DMS114 treated with DMSO at 0.1 percent for 48 hours (cell line): Measurements from ENCODE around the gene IL9.

Experiments
- DNase-seq: peaks from one replicate; lab custom pipeline; 2025; ENCODE audit not compliant: unreplicated experiment; lab: John Stamatoyannopoulos, UW

Gene IL9

GRCh38 chr5:135891791-135892190 lies 3.9 kb downstream of the IL9 start:
- DNase-seq = no peak

DNA sequence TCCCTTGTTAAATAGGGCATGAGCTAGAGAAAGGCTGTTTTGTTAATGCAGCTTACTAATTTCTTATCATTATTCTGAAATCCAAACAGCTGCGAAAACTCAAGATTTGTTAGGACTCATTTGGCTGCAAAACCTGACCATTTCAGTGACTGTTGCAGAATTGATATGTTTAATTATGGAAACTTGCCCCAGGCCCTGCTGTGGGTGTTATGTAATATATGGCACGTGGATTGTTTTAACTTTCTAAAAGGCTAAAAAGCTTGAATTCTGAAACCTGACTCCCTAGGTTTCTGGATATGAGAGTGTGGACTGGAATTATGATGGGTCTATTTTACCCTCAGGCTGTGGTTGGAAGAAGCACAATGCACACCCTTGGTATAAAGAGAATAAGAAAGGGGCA lies 4.4 kb downstream of the IL9 start:
- DNase-seq = no peak

- no peak for DNase-seq
These were observed 4.8 kb downstream of the IL9 start for GRCh38 chr5:135890867-135891266.

DNA sequence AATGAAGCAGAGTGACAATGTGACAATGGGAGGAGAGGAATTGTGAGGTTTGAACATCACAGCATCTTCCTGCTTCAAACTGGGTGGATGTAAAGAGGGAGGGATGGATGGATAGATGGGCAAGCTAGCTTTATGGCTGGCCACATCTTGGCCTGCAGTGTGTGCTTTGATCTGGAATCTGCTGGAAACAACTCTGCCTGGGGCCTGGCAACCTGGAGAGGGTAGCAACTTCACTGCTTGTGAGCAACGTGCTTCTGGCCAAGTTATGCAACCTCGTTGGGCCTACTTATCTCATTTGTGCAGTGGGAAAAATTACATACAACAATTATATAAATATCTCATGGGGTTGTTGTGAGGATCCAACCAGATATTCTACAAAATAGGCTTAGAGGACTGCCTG lies 5.3 kb downstream of the IL9 start:
- DNase-seq = no peak

DNA sequence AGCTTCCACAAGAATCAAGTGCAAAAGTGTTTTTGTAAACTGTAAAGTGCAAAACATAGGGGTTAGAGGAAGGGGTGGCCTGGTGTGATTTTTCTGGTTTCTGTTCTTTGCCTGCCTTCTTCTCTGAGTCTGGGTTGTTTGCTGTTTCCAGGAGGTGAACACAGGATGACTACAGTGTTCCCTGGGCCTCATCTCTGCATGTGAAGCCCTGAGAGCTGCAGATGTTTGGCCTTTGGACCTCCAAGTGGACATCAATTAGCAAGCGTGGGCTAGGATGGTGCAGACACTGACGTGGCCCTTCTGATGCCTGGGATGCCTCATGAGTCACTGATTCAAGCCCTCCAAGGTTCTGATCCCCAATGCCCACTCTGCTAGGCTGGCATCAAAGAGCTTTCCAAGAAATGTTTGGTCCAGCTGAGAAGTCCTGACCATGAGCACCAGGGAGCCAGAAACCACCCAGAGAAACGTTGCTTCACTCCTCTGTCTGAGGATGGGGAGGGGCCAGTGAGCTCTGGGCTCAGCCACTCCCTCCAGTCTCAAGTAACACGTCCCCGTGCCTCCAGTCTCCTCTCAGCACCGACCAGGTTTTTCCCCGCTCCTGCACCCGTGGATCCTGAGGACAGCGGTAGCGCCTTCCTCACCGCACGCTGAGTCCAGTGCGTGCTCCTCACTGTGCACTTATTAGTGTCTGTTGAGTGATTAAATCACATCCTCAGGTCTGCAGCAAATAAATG lies 7.6 kb downstream of the IL9 start:
- DNase-seq = no peak

DNA sequence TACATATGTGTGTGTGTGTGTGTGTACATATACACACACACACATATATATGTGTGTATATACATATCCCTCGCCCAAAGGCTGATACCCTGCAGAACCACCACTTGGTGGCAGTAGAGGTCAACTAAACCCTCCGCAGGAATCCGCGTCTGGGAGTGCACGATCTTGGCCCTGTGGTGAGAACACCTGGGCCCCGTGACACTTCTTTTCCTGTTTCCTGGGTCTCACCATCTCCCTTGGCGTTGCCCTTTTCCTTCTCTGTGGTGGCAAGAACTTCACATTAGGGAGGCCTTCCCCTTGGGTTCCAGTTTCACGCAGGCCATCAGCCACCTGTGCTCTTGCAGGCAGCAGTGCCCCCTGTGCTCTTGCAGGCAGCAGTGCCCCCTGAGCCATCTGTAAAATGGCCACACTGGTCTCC lies 8.2 kb downstream of the IL9 start:
- peak; percentile 51 for DNase-seq

DNA sequence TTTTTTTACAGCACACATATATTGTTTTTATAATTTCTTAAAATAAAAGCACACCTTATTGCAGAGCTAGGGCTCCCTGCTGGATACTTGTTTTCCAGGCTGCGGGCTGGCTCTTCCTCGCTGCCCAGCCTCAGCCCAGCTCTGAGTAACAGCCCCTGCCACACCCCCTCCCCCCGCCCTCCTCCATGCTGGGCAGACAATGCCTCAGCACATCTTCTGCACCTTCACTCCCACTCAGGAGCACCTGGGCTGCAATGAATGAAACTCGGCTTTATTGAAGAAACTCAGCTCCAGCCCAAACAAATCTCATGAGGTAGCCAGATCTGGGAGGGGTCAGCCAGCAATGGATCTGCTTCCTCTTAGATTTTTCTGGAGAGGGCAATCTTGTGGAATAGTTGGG lies 9.5 kb downstream of the IL9 start:
- DNase-seq = no peak

GRCh38 chr5:135885031-135885430 lies 10.6 kb downstream of the IL9 start:
- no peak for DNase-seq

- no peak for DNase-seq
These were observed 12.2 kb downstream of the IL9 start for GRCh38 chr5:135883441-135883840.

- no peak for DNase-seq
These were observed 12.6 kb downstream of the IL9 start for GRCh38 chr5:135883026-135883425.

GRCh38 chr5:135881819-135882218 lies 13.8 kb downstream of the IL9 start:
- DNase-seq = no peak

DNA sequence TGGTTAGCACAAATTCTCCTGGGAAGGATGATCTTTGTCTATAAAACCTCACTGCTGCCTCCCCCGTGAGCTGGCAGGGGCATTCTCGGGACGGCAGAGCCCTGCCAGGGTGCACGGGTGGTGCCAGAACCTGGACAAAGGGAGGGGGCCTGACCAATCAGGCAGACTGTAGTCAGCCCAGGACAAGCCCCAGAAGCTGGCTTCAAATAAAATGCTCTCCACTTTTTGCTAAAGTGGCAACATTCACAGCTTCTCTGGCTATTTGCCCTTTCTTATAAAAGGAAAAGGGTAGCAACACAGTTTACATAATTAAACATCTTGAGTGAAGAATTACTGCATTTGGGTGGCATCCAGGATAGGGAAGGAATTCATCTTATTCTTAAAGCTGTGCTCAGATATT lies 14.4 kb downstream of the IL9 start:
- no peak for DNase-seq

DNA sequence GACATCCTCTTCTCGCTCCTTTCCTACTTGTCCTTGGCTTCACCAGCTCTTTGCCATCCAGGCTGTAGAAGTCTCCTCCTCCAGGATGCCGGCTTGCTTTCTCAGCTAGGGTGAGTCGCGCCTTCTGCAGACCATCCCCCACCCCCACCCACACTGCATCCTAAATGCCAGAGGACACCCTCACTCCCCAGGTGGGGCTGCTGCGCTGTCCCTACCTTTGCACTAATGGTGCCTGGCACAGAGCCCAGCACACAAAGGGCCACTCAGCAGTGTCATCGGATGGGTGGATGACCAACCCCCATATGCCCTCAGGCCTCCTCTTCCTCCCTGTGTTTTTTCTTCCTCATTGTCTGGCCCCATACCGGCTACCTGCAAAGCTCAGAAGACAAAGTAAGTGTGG lies 14.8 kb downstream of the IL9 start:
- no peak for DNase-seq

GRCh38 chr5:135880278-135880677 lies 15.4 kb downstream of the IL9 start:
- DNase-seq = no peak

DNA sequence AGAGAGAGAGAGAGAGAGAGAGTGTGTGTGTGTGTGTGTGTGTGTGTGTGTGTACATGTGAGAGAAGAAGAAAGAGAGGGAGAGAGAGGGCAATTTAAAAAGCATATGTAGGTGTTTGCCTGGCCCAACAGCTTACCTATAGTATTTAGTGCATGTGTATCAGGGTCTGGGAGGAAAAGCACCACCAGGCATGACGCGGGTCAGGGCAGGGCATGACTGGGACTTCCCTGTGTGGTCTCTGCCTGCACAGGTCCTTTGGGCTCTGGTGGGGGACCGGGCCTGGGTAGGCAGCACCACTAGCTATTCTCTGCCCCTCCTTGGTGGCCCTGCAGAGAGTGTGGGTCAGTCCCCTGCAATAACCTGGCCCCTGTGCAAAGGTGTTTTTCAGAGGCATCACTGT lies 16.1 kb downstream of the IL9 start:
- DNase-seq = no peak

- DNase-seq = no peak
These were observed 17.5 kb downstream of the IL9 start for GRCh38 chr5:135878156-135878620.

DNA sequence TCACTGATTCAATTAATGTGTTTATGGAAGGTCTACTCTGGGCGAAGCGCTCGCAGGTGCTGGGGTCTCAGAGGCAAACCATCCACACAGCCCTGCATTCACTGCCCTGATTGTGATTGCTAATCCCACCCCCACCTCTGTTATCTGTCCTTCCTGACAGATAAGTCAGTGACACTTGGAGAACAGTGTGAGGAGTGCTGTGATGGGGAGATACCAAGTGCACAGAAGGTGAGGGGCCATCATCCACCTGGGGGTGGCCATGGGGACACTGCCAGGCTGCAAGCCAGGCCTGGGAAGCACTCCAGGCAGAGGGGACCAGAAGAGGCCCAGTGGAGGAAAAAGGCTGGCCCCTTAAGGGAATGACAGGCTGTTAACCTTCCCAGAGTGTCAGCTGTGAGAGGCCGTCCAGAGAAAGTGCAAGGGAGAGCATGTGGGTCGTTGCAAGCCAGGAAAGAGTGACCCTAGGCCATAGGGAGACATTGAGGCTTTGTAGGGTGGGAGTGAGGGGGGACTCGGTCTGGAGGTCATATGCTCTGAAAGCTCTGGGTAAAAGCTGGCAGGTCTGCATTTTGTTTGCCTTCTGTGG lies 18.0 kb downstream of the IL9 start:
- DNase-seq = no peak

DNA sequence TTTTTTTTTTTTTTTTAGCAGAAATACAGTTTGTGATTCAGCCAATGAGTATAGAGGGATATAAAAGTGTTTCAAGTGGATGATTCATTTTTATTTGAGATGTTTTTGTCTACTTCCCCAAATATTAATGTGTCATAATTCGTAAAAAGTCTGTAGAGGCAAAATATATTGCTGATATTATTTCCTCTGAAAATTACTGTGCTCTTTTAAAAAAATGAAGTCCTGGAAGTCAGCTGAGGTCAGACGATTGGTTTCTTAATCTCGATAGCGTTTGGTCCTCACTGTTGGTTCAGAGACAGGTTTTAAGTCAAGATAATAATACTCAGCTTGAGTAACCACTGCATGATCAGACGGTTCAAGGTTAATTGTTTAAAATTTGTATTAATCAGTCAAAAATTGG lies 19.5 kb downstream of the IL9 start:
- DNase-seq = no peak

DNA sequence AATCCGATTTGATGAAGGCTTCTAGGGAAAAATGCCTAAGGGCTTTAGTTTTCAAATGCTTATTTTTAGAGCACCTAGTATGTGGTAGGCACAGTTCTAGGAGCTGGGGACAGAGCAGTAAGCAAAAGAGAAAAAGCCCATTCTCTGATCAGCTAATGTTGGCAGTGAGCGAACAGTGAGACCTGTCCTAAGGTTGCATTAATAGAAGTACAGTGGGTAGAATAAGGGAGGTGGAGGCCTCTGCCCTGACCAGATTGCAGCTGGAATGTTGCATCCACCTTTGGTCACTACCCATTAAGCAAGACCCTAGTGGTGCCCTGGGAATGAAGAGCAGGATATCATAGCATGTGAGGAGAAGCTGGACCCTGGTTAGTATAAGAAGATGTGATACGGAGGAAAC lies 20.1 kb downstream of the IL9 start:
- DNase-seq = no peak

DNA sequence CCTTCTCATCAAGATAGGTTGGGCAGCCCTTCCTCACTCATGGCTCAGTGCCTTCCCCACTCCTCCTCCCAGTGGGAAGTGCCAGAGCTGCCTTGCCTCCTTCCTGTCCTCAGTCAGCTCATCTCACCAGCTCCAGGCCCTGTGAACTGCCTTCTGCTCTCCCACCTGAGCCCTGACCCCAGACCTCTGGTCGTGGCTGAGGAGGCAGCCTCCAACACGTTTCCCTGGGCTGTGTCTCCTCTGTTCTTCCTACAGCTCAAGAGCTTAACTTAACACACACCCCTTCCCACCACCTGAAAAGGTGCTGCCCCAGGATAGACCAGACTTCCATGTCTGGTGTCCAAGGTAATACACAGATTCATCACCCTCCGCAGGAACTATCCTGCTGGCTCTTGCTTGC lies 21.2 kb downstream of the IL9 start:
- DNase-seq = no peak

DNA sequence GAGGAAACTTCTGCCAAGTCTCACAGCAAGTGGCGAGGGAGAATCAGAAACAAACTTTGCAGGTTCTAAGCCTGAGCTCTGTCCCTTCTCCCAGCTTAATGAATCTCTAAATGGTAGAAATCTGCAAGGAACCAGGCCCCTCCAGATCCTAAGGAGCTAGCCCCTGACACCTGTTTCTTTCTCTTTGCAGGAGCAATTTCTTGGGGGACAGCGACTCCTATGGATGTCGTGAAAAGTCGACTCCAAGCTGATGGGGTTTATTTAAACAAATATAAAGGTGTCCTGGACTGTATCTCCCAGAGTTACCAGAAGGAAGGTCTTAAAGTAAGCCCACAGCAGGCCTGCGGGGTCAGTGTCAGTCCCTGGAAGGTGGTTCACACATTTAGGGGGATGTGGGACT lies 21.8 kb downstream of the IL9 start:
- DNase-seq = no peak

DNA sequence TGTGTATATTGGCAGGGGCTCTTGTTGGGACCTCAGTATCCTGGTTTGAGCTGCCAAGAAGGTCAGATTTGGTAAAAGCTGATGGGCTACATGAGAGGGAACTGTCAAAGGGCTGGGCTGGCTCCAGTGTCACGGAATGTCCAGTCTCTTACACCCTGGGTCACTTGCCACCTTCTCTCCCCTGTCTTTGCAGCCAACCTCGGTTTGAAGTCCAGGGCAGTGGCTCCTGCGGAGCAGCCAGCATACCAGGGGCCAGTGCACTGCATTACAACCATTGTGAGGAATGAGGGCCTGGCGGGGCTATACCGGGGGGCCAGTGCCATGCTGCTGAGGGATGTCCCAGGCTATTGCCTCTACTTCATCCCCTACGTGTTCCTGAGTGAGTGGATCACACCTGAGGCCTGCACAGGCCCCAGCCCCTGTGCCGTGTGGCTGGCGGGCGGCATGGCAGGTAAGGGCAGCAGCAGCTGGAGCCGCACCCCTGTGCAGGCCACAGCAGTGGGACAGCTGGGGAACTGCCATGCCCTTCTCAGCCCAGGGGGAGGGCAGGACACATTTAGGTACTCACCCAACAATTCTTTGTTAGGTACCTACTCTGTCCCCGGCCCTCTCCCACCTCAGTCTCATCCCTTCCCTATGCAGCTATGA lies 24.2 kb downstream of the IL9 start:
- no peak for DNase-seq
